ENCODE data around the gene REN.

DNA sequence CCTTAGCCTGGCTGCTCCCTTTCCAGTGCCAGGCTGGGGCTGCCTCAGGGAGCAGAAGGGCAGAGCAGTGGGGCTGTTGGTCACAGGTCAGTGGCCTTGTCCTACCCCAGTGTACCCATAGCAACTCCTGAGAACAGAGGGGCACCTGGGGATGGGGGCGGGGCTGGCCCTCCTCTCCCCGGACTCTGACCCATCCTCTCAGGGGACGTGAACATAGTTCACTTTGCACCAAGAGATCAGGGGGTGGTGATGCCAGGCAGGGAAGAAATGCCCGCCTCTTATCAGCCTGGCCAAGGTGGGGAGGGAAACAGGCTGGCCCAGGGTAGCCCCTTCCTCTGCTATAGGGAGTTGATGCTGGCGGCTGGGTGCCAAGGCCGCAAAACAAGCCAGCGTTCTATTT is 19.2 kb downstream of the REN start:
- TF ChIP-seq CTCF (IDR thresholded peaks at IDR 0.05) (no peak), POLR2A (IDR thresholded peaks at IDR 0.05) (no peak)
